CD4-positive, alpha-beta T cell treated with Interleukin-17A for 4 hours (primary cell): ENCODE results near the gene FAM3D.
"Not testable (repeated sequence)": the region's sequence is repeated elsewhere in the genome, so short reads cannot be mapped to it uniquely, and the experiment has no call there.

Experiments used
- DNase-seq: peaks from one replicate; pipeline ENCODE4 v3.0.0-alpha.2; 2020; ENCODE audit warnings: mixed read lengths

Gene FAM3D

DNA sequence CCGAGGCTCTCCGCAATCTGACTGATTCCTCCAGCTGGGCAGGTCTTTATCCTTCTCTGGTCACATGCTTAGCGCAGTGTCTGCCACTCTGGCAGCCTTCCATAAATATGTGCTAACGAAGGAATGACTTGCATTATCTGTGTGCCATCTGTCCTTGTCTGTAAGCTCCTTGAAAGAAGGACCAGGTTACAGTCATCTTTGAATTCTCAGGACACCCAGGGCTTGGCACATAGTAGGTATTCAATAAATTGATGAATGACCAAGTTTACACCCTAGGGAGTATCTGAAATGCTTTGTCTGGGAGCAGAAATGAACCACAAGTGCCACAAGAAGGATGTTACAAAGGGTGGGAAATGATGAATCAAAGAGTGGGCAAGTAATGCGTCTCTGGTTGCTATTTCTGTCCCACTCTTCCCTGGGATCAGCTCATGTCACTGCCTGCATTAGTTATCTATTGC is 16.5 kb upstream of the FAM3D start:
- no peak for DNase-seq

- DNase-seq: no peak
These were observed 15.3 kb upstream of the FAM3D start for GRCh38 chr3:58681863-58682262.

- DNase-seq: no peak
These were observed 14.4 kb upstream of the FAM3D start for GRCh38 chr3:58680879-58681525.

GRCh38 chr3:58679974-58680666 is 13.5 kb upstream of the FAM3D start:
- DNase-seq: no peak

- no peak for DNase-seq
These were observed 12.9 kb upstream of the FAM3D start for GRCh38 chr3:58679446-58679845.

- DNase-seq: not testable (repeated sequence)
These were observed 11.8 kb upstream of the FAM3D start for GRCh38 chr3:58678177-58678970.

DNA sequence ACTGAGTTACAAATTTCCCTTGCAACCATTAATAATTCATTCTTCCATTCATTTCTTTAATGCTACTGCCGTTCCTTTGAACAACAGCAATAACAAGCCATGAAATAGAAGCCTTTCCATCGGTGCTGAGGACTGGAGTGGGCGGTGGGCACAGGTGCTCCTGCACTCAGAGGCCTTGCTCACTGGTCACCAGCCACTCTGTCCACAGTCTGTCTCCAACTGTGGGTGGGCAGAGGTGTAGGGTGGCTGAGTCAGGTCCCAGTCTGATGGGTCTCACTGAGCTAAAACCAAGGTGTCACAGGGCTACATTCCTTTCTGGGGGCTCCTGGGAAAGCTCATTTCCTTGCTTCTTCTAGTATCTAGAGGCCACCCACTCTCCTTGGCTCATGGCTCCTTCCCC is 6.3 kb upstream of the FAM3D start:
- no peak for DNase-seq

DNA sequence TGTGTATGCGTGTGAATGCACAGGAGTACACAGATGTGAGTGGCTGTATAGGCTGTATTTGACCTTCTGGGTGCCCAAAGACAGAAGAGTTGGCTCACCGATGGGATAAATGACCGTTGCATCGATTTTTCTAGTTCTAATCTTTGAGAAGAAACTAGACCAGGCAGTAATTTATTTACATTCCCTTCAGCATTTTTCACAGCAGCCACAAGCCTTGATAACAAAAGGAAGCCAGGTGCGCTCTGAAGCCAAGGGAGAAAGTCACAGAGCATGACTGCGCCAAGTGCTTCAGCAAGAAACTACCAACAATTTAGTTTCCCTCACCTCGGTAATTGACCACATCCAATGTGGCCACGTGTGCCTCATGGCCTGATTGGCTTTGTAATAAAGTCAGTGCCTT is 5.9 kb upstream of the FAM3D start:
- no peak for DNase-seq

DNA sequence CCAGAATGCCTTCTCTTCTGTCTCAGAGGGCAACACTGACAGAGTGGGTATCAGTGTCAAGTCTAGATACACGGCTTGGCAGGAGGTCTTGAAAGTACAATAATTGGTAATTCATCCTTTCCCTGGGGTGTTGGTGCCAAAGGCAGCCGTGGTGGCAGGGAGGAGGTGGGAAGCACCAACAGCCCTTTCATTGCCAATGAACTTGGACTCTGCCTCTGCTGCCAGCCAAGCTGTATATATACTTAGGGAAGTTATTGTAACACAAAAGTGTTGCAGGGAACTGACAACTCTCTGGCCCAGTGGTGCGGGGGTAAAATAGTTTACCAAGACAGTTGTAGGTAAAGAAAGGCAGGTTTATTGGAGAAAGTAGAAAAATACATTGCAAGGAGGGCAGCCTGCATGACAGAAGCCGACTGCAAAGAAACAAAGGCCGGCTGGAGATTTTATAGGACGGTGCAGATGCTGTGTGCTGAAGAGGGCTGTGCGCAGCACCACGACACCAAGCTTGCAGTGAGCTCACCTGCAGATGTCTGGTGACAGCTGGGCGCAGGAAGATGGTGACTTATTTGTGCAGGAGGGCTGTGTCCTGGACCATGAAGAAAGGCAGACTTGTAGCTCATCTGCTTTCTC is 4.0 kb upstream of the FAM3D start:
- DNase-seq: no peak

- DNase-seq: no peak
These were observed 1.7 kb upstream of the FAM3D start for GRCh38 chr3:58668247-58668646.

GRCh38 chr3:58667704-58668103 is 1.1 kb upstream of the FAM3D start:
- no peak for DNase-seq

- no peak for DNase-seq
These were observed 655 bp upstream of the FAM3D start for GRCh38 chr3:58667229-58667628.

- DNase-seq: no peak
These were observed 1.2 kb downstream of the FAM3D start for GRCh38 chr3:58665405-58665804.

DNA sequence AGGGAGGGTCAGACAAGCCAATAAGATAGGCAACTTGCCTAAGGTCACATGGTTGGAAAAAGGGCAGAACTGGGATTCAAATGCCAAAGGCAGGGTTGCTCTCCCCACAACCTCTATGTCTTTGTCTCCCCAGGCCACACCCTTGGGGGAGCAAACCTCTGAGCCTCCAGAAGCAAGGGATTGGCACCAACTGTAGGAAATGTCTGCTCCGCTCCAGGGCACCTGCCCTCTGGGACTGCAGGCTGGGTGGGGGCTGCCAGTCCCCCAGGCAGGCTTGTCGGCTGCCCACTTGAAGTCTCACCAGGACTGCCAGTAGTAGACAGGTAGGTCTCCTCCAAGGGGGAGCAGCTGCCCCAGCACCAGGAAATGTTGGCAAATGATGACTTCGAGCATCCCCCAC is 2.0 kb downstream of the FAM3D start:
- DNase-seq: no peak

- DNase-seq: no peak
These were observed 4.6 kb downstream of the FAM3D start for GRCh38 chr3:58661836-58662420.

GRCh38 chr3:58660998-58661397 is 5.6 kb downstream of the FAM3D start:
- DNase-seq: no peak

- no peak for DNase-seq
These were observed 7.4 kb downstream of the FAM3D start for GRCh38 chr3:58659051-58659675.

DNA sequence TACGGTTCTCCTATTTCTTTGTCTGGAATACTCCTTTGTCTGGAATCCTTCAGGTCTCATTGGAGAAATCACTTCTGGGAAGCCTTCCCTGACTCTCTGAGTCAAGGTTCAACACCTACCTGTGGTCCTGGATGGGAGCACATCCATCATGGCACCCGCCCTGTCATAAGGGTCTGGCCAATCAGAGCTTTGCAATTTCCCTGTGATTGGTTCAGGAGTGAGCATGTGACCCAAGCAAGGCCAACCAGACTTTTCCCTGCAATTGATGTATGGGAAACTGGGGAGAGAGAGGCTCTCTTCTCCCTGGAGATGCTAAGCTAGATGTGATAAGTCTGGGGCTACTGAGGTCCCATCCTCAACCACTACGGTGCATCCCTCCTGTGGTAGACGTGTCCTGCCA is 8.1 kb downstream of the FAM3D start:
- no peak for DNase-seq

DNA sequence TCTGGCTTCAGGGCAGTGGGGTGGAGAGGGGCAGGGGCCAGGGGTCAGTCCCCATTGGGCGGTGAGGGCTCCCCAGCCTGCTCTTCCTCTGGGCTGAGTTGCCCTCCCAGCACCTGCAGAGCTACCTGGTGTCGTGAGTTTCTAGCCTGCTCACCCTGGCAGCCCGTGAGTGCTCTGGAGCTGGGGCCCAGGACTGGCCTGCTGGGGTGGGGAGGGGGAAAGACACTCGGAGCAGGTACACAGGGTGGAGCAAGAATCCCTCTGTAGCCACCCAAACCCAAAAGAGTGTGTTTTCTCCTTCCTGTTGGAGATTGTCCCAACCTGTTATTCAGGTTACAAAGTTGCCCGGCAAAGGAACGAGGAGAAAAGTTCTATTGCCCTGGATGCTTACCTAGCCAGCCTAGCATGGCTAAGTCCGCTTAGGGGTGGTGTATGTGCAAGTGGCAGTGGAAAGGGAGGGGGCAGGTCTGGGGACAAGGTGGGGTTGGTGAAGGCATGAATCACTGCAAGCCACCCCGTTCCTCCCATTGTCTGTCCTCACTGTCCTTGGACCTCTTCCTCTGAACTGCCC is 8.9 kb downstream of the FAM3D start:
- no peak for DNase-seq

DNA sequence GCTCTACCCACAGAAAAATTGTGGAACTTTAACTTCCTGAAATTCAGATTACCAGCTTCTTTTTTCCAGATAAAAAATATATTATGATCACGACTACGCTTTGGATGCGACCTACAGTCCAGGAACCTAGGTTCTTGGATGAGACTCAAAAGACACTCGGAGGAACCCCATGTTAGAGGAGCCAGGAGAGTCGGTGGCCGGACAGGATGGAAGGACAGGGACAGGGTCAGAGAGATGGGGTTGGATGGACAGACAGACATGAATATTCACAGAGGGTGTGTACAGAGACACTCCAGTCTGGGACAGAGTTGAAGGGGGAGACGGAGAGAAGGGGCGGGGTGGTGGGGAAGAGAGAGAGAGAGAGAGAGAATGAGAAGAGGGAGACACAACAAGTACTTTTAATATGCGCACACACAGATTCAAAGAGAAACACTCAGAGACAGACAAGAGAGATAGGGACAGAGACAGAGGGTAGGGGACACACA is 9.5 kb downstream of the FAM3D start:
- DNase-seq: no peak

- no peak for DNase-seq
These were observed 9.9 kb downstream of the FAM3D start for GRCh38 chr3:58656631-58657030.

DNA sequence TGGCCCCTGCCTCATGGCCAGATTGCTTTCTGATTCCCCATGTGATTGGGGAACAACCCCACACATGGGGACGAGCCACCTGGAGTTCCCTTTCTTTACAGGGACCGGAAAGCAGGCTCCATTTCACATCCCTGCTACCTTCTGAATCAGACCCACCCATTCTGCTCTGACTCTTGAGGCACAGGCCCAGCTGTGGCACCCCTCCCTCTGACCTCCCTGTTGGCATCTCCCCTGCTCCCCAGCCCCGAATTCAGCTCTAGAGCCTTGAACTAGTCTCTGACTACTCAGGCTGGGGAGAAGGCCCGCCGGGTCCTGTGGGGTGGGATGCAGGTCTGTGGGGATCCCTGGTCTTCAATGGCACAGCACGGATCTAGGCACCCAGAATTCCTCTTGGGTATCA is 12.1 kb downstream of the FAM3D start:
- no peak for DNase-seq
